Osteoblast (primary cell): ENCODE data around the gene CHRND. TPM values are rescaled to one million over a fixed set of nuclear protein-coding genes. Genes with fewer than 3 reads are reported as not detected.

Experiments used
- DNase-seq: peaks from one replicate; pipeline ENCODE4 v3.0.0; 2011; ENCODE audit warnings: low spot score, mixed read lengths; ENCODE audit not compliant: insufficient read length; ENCODE audit errors: missing footprints
- H2AFZ ChIP-seq: 2 replicates; pipeline ENCODE4 v1.6.0; 2011; ENCODE audit warnings: mild to moderate bottlenecking, low read length
- H3K27ac ChIP-seq: 2 replicates; pipeline ENCODE4 v1.5.1; 2011; ENCODE audit warnings: mild to moderate bottlenecking, low read depth, low read length, moderate library complexity
- H3K27me3 ChIP-seq: 2 replicates; pipeline ENCODE4 v1.6.0; 2012; ENCODE audit warnings: mild to moderate bottlenecking, control low read depth, inconsistent platforms, low read length, moderate library complexity; ENCODE audit not compliant: insufficient read depth
- H3K36me3 ChIP-seq: 2 replicates; pipeline ENCODE4 v1.5.1; 2011; ENCODE audit warnings: mild to moderate bottlenecking, low read length, control low read depth, moderate library complexity; ENCODE audit not compliant: insufficient read depth
- H3K4me1 ChIP-seq: 2 replicates; pipeline ENCODE4 v1.5.1; 2011; ENCODE audit warnings: mild to moderate bottlenecking, low read length, control low read depth, moderate library complexity; ENCODE audit not compliant: insufficient read depth
- H3K4me2 ChIP-seq: 2 replicates; pipeline ENCODE4 v1.6.0; 2011; ENCODE audit warnings: mild to moderate bottlenecking, low read length; ENCODE audit not compliant: insufficient read depth
- H3K4me3 ChIP-seq: fragments of 200-600 bp; sonication (generic); 3 replicates; pipeline ENCODE4 v1.5.1; 2012; ENCODE audit warnings: mild to moderate bottlenecking, low read length, inconsistent platforms; ENCODE audit not compliant: insufficient read depth
- H3K79me2 ChIP-seq: 2 replicates; pipeline ENCODE4 v1.6.0; 2012; ENCODE audit warnings: mild to moderate bottlenecking, low read length, control low read depth, inconsistent platforms; ENCODE audit not compliant: insufficient read depth
- H3K9me3 ChIP-seq: 2 replicates; pipeline ENCODE4 v1.5.1; 2011; ENCODE audit warnings: low read depth, low read length, control low read depth
- H4K20me1 ChIP-seq: 2 replicates; pipeline ENCODE4 v1.6.0; 2012; ENCODE audit warnings: mild to moderate bottlenecking, low read length, control low read depth; ENCODE audit not compliant: insufficient read depth
- total RNA-seq: library from RNA; depleted of rRNA; stranded (reverse); fragments of >200 nt; gene quantifications from 2 replicates; pipeline ENCODE4 v1.2.3, GENCODE V29; 2012
- TF ChIP-seq, protein P1 (sequence below): IDR thresholded peaks from 2 replicates; pipeline ENCODE4 v1.5.1; 2011; ENCODE audit warnings: mild to moderate bottlenecking, low read depth, low read length, moderate library complexity; ENCODE audit errors: extremely low read depth

Gene CHRND
- total RNA-seq, 1 donor, result not detected

DNA sequence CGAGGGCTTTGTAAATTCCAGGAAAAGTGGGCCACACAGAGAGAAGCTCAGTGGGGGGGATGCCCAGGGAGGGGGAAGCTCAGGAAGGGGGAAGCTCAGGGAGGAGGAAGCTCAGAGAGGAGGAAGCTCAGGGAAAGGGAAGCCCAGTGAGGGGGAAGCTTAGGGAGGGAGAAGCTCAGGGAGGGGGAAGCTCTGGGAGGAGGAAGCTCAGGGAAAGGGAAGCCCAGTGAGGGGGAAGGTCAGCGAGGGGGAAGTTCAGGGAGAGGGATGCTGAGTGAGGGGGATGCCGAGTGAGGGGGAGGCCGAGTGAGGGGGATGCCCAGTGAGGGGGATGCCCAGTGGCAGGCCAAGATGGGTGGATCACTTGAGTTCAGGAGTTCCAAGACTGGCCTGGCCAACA lies 12.7 kb downstream of the CHRND start:
- Histone ChIP-seq H3K4me2 (no peak overlapping the region), H2AFZ (no peak overlapping the region), H3K79me2 (no peaks in the 10 kb centered on the region), H4K20me1 (no peaks in the 10 kb centered on the region), H3K4me3 (no peak overlapping the region), H3K36me3 (no peaks in the 10 kb centered on the region), H3K9me3 (peaks cover 5% of the 10 kb centered on the region), H3K27me3 (peaks cover 16% of the 10 kb centered on the region), H3K27ac (no peak overlapping the region), H3K4me1 (no peaks in the 10 kb centered on the region)
- peak; percentile 30 for DNase-seq
- TF ChIP-seq, protein P1, sequence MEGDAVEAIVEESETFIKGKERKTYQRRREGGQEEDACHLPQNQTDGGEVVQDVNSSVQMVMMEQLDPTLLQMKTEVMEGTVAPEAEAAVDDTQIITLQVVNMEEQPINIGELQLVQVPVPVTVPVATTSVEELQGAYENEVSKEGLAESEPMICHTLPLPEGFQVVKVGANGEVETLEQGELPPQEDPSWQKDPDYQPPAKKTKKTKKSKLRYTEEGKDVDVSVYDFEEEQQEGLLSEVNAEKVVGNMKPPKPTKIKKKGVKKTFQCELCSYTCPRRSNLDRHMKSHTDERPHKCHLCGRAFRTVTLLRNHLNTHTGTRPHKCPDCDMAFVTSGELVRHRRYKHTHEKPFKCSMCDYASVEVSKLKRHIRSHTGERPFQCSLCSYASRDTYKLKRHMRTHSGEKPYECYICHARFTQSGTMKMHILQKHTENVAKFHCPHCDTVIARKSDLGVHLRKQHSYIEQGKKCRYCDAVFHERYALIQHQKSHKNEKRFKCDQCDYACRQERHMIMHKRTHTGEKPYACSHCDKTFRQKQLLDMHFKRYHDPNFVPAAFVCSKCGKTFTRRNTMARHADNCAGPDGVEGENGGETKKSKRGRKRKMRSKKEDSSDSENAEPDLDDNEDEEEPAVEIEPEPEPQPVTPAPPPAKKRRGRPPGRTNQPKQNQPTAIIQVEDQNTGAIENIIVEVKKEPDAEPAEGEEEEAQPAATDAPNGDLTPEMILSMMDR, result no peak

DNA sequence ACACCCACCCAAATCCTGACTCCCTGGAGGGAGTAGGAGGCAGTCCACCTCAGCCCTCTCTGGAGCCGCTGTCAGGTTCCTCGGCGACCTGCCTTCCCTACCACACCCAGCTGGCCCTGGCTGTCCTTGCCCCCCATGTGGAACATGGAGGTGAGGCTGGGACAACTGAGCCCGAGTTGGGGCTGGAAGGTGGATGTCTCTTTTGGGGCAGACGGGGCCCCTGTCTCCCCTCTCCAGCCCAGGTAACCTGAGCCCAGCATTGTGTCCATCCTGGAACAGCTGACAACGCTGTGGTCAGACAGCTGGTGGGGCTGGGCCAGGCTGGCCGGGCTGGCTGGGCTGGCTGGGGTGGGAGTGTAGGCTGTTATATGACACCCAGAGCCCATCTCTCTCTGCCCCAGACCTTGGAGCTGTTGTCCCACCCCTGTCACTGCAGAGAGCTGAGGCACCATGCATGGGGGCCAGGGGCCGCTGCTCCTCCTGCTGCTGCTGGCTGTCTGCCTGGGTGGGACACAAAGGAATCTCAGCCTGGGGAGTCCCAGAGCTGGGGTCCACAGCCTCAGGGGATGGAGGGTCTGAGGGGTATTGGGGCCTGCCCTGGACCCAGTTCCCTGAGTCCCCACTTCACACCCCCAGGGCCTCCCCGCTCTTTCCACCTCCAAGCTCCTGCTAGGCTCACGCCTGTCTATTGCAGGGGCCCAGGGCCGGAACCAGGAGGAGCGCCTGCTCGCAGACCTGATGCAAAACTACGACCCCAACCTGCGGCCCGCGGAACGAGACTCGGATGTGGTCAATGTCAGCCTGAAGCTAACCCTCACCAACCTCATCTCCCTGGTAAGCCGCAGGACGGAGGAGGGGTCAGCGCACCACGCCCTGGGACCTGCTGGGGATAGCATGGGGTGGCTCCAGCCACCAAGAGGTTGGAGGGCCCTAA lies 13.6 kb downstream of the CHRND start, which contains the start of gene CHRNG:
Gene CHRNG (plus strand): TSS at position 395 of the 934 bp plus-strand sequence. CDS start 56 bp downstream, at position 451.
- TF ChIP-seq, protein P1, result no peak
- Histone ChIP-seq H4K20me1 (peaks cover 3% of the 10 kb centered on the region), H3K4me3 (no peak within 1 kb of the TSS), H3K4me2 (no peak within 1 kb of the TSS), H2AFZ (no peak within 1 kb of the TSS), H3K36me3 (no peaks in the 10 kb centered on the region), H3K79me2 (no peaks in the 10 kb centered on the region), H3K27me3 (peaks cover 16% of the 10 kb centered on the region), H3K9me3 (peaks cover 5% of the 10 kb centered on the region), H3K4me1 (no peaks in the 10 kb centered on the region), H3K27ac (no peak within 1 kb of the TSS)
- DNase-seq, result peak; percentile 68

DNA sequence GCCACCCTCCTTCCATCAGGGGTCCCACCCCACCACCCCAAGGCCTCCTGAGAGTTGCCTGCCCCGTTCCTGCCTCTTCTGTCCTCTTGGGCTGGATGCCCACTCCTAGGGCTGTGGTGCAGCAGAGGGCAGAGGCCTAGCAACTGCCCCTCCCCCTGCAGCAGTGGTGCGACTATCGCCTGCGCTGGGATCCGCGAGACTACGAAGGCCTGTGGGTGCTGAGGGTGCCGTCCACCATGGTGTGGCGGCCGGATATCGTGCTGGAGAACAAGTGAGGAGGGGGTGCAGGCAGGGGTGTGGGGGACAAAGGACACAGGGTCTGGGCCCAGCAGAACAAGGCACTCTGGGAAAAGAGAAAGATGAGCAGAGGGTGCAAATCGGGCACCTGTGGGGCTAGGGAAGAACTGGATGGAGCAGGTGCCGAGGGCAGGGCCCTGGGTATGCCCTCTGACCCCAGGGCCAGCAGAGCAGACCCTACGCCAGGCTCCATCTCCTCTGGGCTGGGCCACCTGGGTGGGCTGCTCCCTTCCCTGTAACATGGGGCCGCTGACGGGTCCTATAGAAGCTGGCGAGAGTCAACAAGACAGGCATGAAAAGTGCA lies 14.6 kb downstream of the CHRND start:
- Histone ChIP-seq H3K79me2 (no peaks in the 10 kb centered on the region), H3K27ac (no peak overlapping the region), H3K4me3 (no peak overlapping the region)

More for the DNA sequence above, 14.6 kb downstream of the CHRND start:
- H3K9me3 ChIP-seq, result peaks cover 5% of the 10 kb centered on the region
- no peak overlapping the region for H3K4me2 ChIP-seq
- peaks cover 16% of the 10 kb centered on the region for H3K27me3 ChIP-seq
- no peaks in the 10 kb centered on the region for H3K36me3 ChIP-seq
- DNase-seq, result peak; percentile 55
- peaks cover 3% of the 10 kb centered on the region for H4K20me1 ChIP-seq
- H2AFZ ChIP-seq, result no peak overlapping the region
- TF ChIP-seq, protein P1, result no peak
- H3K4me1 ChIP-seq, result no peaks in the 10 kb centered on the region
